K562 (cell line): ENCODE measurements around the gene CFAP70. TPM values are rescaled to one million over a fixed set of nuclear protein-coding genes. Genes with fewer than 3 reads are reported as not detected.

Experiments
- ARID3A ChIP-seq: IDR thresholded peaks from 2 replicates; pipeline ENCODE4 v1.6.1; 2012; ENCODE audit warnings: low read depth, low read length, improper control_type of control experiment, borderline replicate concordance
- CCAR2 ChIP-seq: fragments of 200-400 bp; formaldehyde crosslinking; IDR thresholded peaks from 2 replicates; pipeline ENCODE4 v1.6.1; 2017; ENCODE audit warnings: mild to moderate bottlenecking, low read depth, low read length
- CEBPZ ChIP-seq: fragments of 150-350 bp; IDR thresholded peaks from 2 replicates; pipeline ENCODE4 v1.6.1; 2014; ENCODE audit warnings: low read depth, mild to moderate bottlenecking, low read length, borderline replicate concordance
- ESRRA ChIP-seq: fragments of 450-650 bp; IDR thresholded peaks from 2 replicates; pipeline ENCODE4 v1.6.1; 2014; ENCODE audit warnings: low read depth, mild to moderate bottlenecking, moderate library complexity, borderline replicate concordance
- JUND ChIP-seq, 2 experiments: IDR thresholded peaks; 2 replicates in 1 of 2; 3 replicates in 1 of 2; pipeline ENCODE4 v1.6.1; 2011; ENCODE audit warnings: borderline replicate concordance in 2 of 2, low read depth in 2 of 2, low read length in 2 of 2, improper control_type of control experiment in 1 of 2, missing biosample characterization in 1 of 2, missing genetic modification characterization in 1 of 2, missing genetic modification reagents in 1 of 2
- MYNN ChIP-seq, 2 experiments: sonication (generic); formaldehyde crosslinking in 1 of 2; IDR thresholded peaks; 2 replicates each; pipeline versions ENCODE4 v1.5.0 to v1.6.1; 2016 to 2020; ENCODE audit warnings: antibody characterized with exemption in 1 of 2, missing genetic modification reagents in 1 of 2
- RAD21 ChIP-seq, 2 experiments: fragments of 250-450 bp in 1 of 2; fragments of 450-650 bp in 1 of 2; sonication (Bioruptor Pico) in 1 of 2; formaldehyde crosslinking in 1 of 2; IDR thresholded peaks in 1 of 2; conservative IDR thresholded peaks in 1 of 2; 2 replicates each; pipeline versions ENCODE4 v1.4.0 to v1.8.0; 2020 to 2022; ENCODE audit warnings: mild to moderate bottlenecking in 2 of 2, moderate library complexity in 1 of 2
- SRSF1 ChIP-seq: fragments of 200-400 bp; formaldehyde crosslinking; IDR thresholded peaks from 2 replicates; pipeline ENCODE4 v1.6.1; 2017; ENCODE audit warnings: mild to moderate bottlenecking, low read depth, low read length, moderate library complexity
- ZNF311 ChIP-seq: fragments of 250-450 bp; sonication (Bioruptor Pico); IDR thresholded peaks from 2 replicates; pipeline ENCODE4 v1.4.0; 2020; ENCODE audit warnings: mild to moderate bottlenecking, moderate library complexity
- ZNF318 ChIP-seq, 2 experiments: fragments of 450-650 bp; IDR thresholded peaks; 2 replicates each; pipeline ENCODE4 v1.6.1; 2016; ENCODE audit warnings: mild to moderate bottlenecking in 2 of 2, borderline replicate concordance in 1 of 2, low read depth in 1 of 2, moderate library complexity in 1 of 2
- polyA plus RNA-seq, 8 experiments: library from polyadenylated mRNA; depleted of rRNA in 4 of 8; stranded (reverse) in 5 of 8; unstranded in 3 of 8; fragments of >200 nt; fragmentation: Nextera tagmentation in 2 of 8; fragmentation: Illumina TruSeq in 1 of 8; extraction: Ambion mirVana in 2 of 8; extraction: Trizol in 1 of 8; gene quantifications; 2 replicates each; pipeline versions ENCODE4 v1.2.1 to v1.2.3, GENCODE V29; 2011 to 2014; ENCODE audit warnings: inconsistent platforms in 1 of 8, missing spikeins in 1 of 8
- total RNA-seq, 7 experiments: library from RNA; depleted of rRNA in 6 of 7; stranded (reverse); fragments of >200 nt in 6 of 7; fragmentation: Illumina TruSeq in 2 of 7; extraction: Trizol in 2 of 7; gene quantifications; 2 replicates each; pipeline versions ENCODE4 v1.2.1 to v1.2.3, GENCODE V29; 2011 to 2021; ENCODE audit warnings: low replicate concordance in 1 of 7

CFAP70 gene
- total and polyA plus RNA-seq, 9 of the 15 experiments (the other 6 are each of a cell fraction or from before 2014, with no cell fraction given): 0.27 to 1.6 (median 0.86) TPM

GRCh38 chr10:73366381-73367298 is 8.0 kb upstream of the CFAP70 start (continued):
- TF ChIP-seq CEBPZ (no peak), SRSF1 (no peak), CCAR2 (no peak), ESRRA (peak; percentile 78; the same call in 1 of the 2 replicates), ARID3A (no peak), RAD21 (CRISPR knock-in tag; conservative IDR thresholded peaks at IDR 0.05 in 1 of 2, IDR thresholded peaks at IDR 0.05 in 1 of 2) (no peak; a peak in 1 of 4 replicates), JUND (IDR thresholded peaks at IDR 0.05; ENCODE audit: borderline replicate concordance, low read depth, low read length) (peak; percentile 68), JUND (tag; IDR thresholded peaks at IDR 0.05; ENCODE audit: borderline replicate concordance, low read depth, low read length) (peak; percentile 70; the same call in 1 of the 3 replicates), ZNF318 (IDR thresholded peaks at IDR 0.05; ENCODE audit: borderline replicate concordance in 1 of 2, low read depth in 1 of 2) (no peak), MYNN (IDR thresholded peaks at IDR 0.05) (0 out of 2 replicates have a peak, but pooled peaks have one; percentile 37), MYNN (CRISPR knock-in tag; IDR thresholded peaks at IDR 0.05) (no peak), ZNF311 (no peak)
